CD8-positive, alpha-beta memory T cell (primary cell): ENCODE measurements around the gene C10orf71. TPM values are rescaled to one million over a fixed set of nuclear protein-coding genes. Genes with fewer than 3 reads are reported as not detected.

ENCODE experiments used
- CTCF ChIA-PET: fragments of 350-600 bp; sonication (Branson Sonifier 250); formaldehyde crosslinking; loops from one replicate; lab custom pipeline; 2021; ENCODE audit warnings: antibody characterized with exemption; lab: Charles Lee
- POLR2A ChIA-PET: fragments of 350-600 bp; sonication (Branson Sonifier 250); formaldehyde crosslinking; loops from one replicate; lab custom pipeline; 2021; ENCODE audit warnings: antibody characterized with exemption; lab: Charles Lee
- DNase-seq, 5 donors: peaks; one replicate each; pipeline versions ENCODE4 v3.0.0 to v3.0.0-alpha.2; 2020 to 2022; ENCODE audit warnings: mixed read lengths in 1 of 5
- H3K27ac ChIP-seq: one replicate; pipeline ENCODE4 v1.7.0; 2013; ENCODE audit warnings: low read depth, mild to moderate bottlenecking, low read length, moderate library complexity
- H3K27me3 ChIP-seq: 2 replicates; pipeline ENCODE4 v1.7.0; 2013; ENCODE audit warnings: low read length, mild to moderate bottlenecking; ENCODE audit not compliant: insufficient read depth, poor library complexity, severe bottlenecking
- H3K36me3 ChIP-seq: 2 replicates; pipeline ENCODE4 v1.7.0; 2013; ENCODE audit warnings: mild to moderate bottlenecking, low read length, moderate library complexity; ENCODE audit not compliant: insufficient read depth
- H3K4me1 ChIP-seq: 2 replicates; pipeline ENCODE4 v1.7.0; 2013; ENCODE audit warnings: mild to moderate bottlenecking, low read length, moderate library complexity; ENCODE audit not compliant: insufficient read depth
- H3K4me3 ChIP-seq: 2 replicates; pipeline ENCODE4 v1.7.0; 2013; ENCODE audit warnings: mild to moderate bottlenecking, low read length
- H3K9me3 ChIP-seq: 2 replicates; pipeline ENCODE4 v1.7.0; 2013; ENCODE audit warnings: mild to moderate bottlenecking, low read length
- H3K27ac Mint-ChIP-seq, 8 donors: one replicate each; pipeline ENCODE4 v1.8.0; 2020 to 2021; ENCODE audit warnings: mixed read lengths in 8 of 8, mild to moderate bottlenecking in 6 of 8, inconsistent platforms in 3 of 8, moderate library complexity in 3 of 8
- H3K27me3 Mint-ChIP-seq, 2 donors: one replicate each; pipeline ENCODE4 v1.8.0; 2020 to 2021; ENCODE audit warnings: mixed read lengths in 2 of 2, mild to moderate bottlenecking in 1 of 2, moderate library complexity in 1 of 2
- H3K36me3 Mint-ChIP-seq, 3 donors: one replicate each; pipeline ENCODE4 v1.8.0; 2020 to 2021; ENCODE audit warnings: mixed read lengths in 3 of 3, inconsistent platforms in 1 of 3, mild to moderate bottlenecking in 1 of 3
- H3K4me1 Mint-ChIP-seq, 3 donors: one replicate each; pipeline ENCODE4 v1.8.0; 2020 to 2021; ENCODE audit warnings: mixed read lengths in 3 of 3, inconsistent platforms in 1 of 3, mild to moderate bottlenecking in 1 of 3
- H3K4me3 Mint-ChIP-seq, 7 donors: one replicate each; pipeline ENCODE4 v1.8.0; 2020 to 2021; ENCODE audit warnings: mixed read lengths in 7 of 7, mild to moderate bottlenecking in 6 of 7, moderate library complexity in 4 of 7, inconsistent platforms in 2 of 7
- H3K9me3 Mint-ChIP-seq, 5 donors: one replicate each; pipeline ENCODE4 v1.8.0; 2020 to 2022; ENCODE audit warnings: mixed read lengths in 5 of 5, mild to moderate bottlenecking in 3 of 5, moderate library complexity in 2 of 5, inconsistent platforms in 1 of 5
- polyA plus RNA-seq: library from polyadenylated mRNA; unstranded; fragments of 300-500 nt; fragmentation: Illumina TruSeq; gene quantifications from one replicate; pipeline ENCODE4 v1.2.3, GENCODE V29; 2021
- total RNA-seq, 2 experiments: library from RNA; stranded (reverse); gene quantifications; one replicate each; pipeline ENCODE4 v1.2.3, GENCODE V29; 2021

Gene C10orf71
- total and polyA plus RNA-seq, 3 experiments from 2014 or later = not detected

DNA sequence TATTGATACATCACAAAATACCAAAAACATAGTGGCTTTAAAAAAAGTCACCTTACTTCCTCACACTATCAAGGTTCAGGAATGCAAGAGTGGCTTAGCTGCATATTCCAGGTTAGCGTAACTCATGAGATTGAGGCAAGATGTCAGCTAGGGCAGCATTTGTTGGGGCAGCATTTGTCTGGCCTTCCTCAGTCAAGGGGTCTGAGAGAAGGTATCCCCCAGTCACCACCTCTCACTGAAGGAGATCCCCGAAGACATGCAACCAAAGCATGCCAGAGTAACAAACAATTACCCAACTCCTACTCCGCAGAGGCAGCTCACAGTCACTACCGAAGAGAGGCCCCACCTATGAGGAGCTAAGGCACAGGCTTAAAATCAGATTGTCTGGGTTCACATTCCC is 48.4 kb downstream of the C10orf71 start:
- Histone ChIP-seq H3K9me3 (peaks cover 6% of the 10 kb centered on the region), H3K36me3 (no peaks in the 10 kb centered on the region), H3K27me3 (no peaks in the 10 kb centered on the region), H3K4me1 (no peaks in the 10 kb centered on the region), H3K4me3 (no peak overlapping the region), H3K27ac (no peak overlapping the region)
- Mint-ChIP-seq H3K4me1 (no peaks in the 10 kb centered on the region), H3K27me3 (peaks cover 0 to 18% of the 10 kb centered on the region in 2 donors), H3K4me3 (no peak overlapping the region), H3K9me3 (peaks cover 0 to 8% (median 4%) of the 10 kb centered on the region in 5 donors), H3K36me3 (peaks cover 0 to 14% (median 4%) of the 10 kb centered on the region in 3 donors), H3K27ac (no peak overlapping the region)
- ChIA-PET CTCF (no interaction called here), POLR2A (no interaction called here)
- no peak for DNase-seq

DNA sequence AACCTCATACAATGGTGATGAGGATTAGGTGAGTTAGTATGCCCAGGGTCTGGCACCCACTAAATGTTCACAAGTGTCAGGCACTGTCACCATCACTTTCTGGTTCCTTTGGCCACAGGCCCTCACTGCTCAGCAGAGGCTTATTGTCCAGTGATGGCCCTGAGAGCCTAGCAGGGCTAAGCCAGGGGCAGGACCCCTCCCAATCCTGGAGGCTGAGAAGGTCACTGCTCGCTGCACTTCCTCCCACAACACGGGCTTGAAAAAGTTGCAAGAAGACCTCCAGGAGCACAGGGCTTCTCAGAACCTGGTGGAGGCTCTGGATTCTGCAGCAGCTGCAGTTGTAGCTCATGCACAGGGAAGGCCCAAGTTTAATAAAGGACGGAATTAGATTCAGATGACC is 48.9 kb downstream of the C10orf71 start:
- Mint-ChIP-seq H3K4me3 (no peak overlapping the region), H3K4me1 (no peaks in the 10 kb centered on the region), H3K27me3 (peaks cover 0 to 15% of the 10 kb centered on the region in 2 donors), H3K27ac (peak overlapping the region in 1 of 8 donors; percentile 7), H3K36me3 (peaks cover 0 to 14% (median 1%) of the 10 kb centered on the region in 3 donors), H3K9me3 (peaks cover 0 to 8% (median 4%) of the 10 kb centered on the region in 5 donors)
- Histone ChIP-seq H3K27ac (no peak overlapping the region), H3K4me3 (no peak overlapping the region), H3K9me3 (peaks cover 6% of the 10 kb centered on the region), H3K36me3 (no peaks in the 10 kb centered on the region), H3K27me3 (no peaks in the 10 kb centered on the region), H3K4me1 (no peaks in the 10 kb centered on the region)
- ChIA-PET CTCF (no interaction called here), POLR2A (no interaction called here)
- DNase-seq = no peak

DNA sequence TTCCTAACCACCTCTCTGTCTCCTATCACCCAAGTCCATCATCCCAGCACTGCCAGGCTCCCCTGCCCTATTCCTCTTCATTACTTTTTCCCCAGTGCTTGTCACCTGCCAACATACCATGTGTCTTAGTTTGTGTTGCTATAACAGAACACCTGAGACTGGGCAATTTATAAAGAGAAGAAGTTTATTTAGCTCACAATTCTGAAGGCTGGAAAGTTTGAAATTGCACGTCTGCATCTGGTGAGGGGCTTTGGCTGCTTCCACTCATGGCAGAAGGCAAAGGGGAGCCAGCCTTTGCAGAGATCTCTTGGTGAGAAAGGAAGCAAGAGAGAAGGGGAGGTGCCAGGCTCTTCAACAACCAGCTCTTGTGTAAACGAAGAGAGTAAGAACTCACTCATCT is 49.6 kb downstream of the C10orf71 start:
- H3K36me3 Mint-ChIP-seq = peaks cover 0 to 14% (median 1%) of the 10 kb centered on the region in 3 donors
- H3K4me3 Mint-ChIP-seq = no peak overlapping the region
- peaks cover 0 to 15% of the 10 kb centered on the region in 2 donors for H3K27me3 Mint-ChIP-seq
- ChIA-PET CTCF (no interaction called here), POLR2A (no interaction called here)
- H3K36me3 ChIP-seq = no peaks in the 10 kb centered on the region
- H3K27me3 ChIP-seq = no peaks in the 10 kb centered on the region
- no peak overlapping the region for H3K4me3 ChIP-seq
- no peak for DNase-seq
- no peaks in the 10 kb centered on the region for H3K4me1 Mint-ChIP-seq
- no peak overlapping the region for H3K27ac ChIP-seq
- peaks cover 6% of the 10 kb centered on the region for H3K9me3 ChIP-seq
- H3K27ac Mint-ChIP-seq = no peak overlapping the region
- H3K4me1 ChIP-seq = no peaks in the 10 kb centered on the region
- H3K9me3 Mint-ChIP-seq = peaks cover 0 to 8% (median 4%) of the 10 kb centered on the region in 5 donors

DNA sequence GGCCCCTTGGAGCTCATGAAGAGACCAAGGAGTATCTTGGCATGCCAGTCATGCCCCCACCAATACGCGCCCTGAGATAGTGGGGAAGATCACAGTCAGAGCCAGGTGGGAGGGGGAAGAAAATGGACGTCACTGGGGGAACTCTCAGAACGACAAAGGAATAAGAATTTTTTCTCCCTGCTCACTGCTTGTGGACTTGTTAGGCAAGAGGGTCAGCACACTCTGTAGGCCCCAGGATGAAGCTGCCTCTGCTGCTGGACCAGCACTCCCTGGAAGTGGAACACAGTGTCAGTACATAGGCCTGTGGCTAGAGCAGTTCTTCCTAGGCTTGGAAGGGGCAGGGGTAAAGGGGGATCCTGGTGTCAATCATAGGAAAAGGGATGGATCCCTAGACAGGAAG is 50.4 kb downstream of the C10orf71 start:
- Histone ChIP-seq H3K4me3 (no peak overlapping the region), H3K27me3 (no peaks in the 10 kb centered on the region), H3K9me3 (peaks cover 6% of the 10 kb centered on the region), H3K27ac (no peak overlapping the region), H3K36me3 (no peaks in the 10 kb centered on the region), H3K4me1 (no peaks in the 10 kb centered on the region)
- Mint-ChIP-seq H3K36me3 (peaks cover 0 to 14% (median 1%) of the 10 kb centered on the region in 3 donors), H3K9me3 (peaks cover 0 to 8% (median 4%) of the 10 kb centered on the region in 5 donors), H3K27me3 (peaks cover 0 to 10% of the 10 kb centered on the region in 2 donors), H3K27ac (no peak overlapping the region), H3K4me1 (no peaks in the 10 kb centered on the region), H3K4me3 (no peak overlapping the region)
- POLR2A ChIA-PET = no interaction called here
- DNase-seq = no peak
- CTCF ChIA-PET = no interaction called here

DNA sequence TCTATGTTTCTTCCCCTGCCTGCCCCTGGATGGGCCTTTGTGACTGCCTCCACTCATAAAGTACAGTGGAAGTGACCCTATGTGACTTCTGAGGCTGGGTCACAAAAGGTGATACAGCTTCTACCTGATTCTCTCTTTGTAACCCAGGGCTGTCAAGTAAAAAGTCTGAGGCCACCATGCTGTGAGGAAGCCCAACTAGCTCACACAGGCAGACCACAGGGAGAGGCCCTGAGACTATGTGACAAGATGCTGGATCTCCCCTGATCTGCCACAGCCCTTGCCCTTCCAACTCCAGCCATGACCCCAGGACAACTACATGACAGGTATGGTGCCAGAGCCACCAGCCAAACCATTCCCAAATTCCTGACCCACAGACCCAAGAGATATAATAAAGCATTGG is 51.2 kb downstream of the C10orf71 start:
- POLR2A ChIA-PET = no interaction called here
- Mint-ChIP-seq H3K36me3 (peaks cover 0 to 14% (median 1%) of the 10 kb centered on the region in 3 donors), H3K27me3 (peaks cover 0 to 9% of the 10 kb centered on the region in 2 donors), H3K9me3 (peaks cover 0 to 8% (median 4%) of the 10 kb centered on the region in 5 donors), H3K4me3 (no peak overlapping the region), H3K27ac (no peak overlapping the region), H3K4me1 (no peaks in the 10 kb centered on the region)
- no peak overlapping the region for H3K27ac ChIP-seq
- no peaks in the 10 kb centered on the region for H3K27me3 ChIP-seq
- H3K36me3 ChIP-seq = no peaks in the 10 kb centered on the region
- CTCF ChIA-PET = no interaction called here
- H3K9me3 ChIP-seq = peaks cover 6% of the 10 kb centered on the region
- no peak for DNase-seq
- H3K4me3 ChIP-seq = no peak overlapping the region
- H3K4me1 ChIP-seq = no peaks in the 10 kb centered on the region

DNA sequence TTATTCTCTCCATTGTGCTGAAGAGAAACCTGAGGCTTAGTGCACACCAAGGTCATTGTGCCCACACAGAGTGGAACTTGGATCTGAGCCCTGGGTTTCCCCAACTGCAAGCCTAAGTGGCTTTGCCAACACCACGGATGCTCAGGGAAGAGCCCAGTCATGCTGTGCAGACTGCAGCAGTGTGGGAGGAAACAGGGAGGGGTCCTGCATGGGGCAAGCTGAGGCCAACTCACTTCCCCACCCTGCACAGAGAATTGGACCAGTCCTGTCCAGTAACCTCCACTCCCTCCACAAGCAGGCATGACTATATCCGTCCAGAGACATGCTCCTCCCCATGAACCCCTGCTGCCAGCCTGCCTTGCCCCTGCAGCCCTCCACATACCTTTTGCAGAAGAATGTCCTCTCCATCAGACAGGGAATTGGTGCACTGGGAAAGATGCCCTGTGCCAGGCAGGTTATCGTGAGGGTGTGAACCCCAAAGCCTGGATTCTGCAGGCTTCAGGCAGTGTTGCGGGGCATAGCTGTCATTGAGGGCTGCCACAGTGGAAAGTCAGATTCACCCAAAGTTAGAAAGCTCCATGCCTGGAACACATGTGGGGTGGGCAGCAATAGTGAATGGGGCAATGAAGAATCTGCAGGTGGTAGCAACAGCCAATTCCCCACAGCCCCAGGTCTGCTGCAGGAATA is 52.0 kb downstream of the C10orf71 start:
- Histone ChIP-seq H3K36me3 (no peaks in the 10 kb centered on the region), H3K4me3 (no peak overlapping the region), H3K27me3 (no peaks in the 10 kb centered on the region), H3K9me3 (peaks cover 6% of the 10 kb centered on the region), H3K4me1 (no peaks in the 10 kb centered on the region), H3K27ac (no peak overlapping the region)
- Mint-ChIP-seq H3K4me1 (no peaks in the 10 kb centered on the region), H3K27ac (no peak overlapping the region), H3K36me3 (peaks cover 0 to 14% (median 1%) of the 10 kb centered on the region in 3 donors), H3K4me3 (no peak overlapping the region), H3K27me3 (peaks cover 0 to 16% of the 10 kb centered on the region in 2 donors), H3K9me3 (peaks cover 0 to 8% (median 5%) of the 10 kb centered on the region in 5 donors)
- DNase-seq = no peak
- ChIA-PET CTCF (no interaction called here), POLR2A (no interaction called here)

DNA sequence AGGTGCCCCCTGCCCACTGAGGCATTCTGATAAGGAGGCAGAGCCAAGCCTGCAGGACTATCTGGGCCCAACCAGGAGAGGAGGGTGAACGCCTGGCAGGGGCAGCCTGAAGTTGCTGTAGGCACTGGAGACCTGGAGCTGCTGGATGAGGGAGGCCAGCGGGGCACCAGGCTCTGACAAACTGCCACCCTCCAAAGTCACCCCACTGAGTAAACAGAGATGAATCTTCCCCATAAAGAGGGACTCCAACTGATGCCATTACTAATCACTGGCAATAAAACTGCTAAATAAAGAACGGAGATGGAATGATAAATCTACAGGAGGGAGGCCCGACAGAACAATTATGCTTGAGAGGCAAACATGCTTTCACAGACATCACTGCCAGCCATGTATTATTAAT is 52.7 kb downstream of the C10orf71 start:
- Mint-ChIP-seq H3K4me3 (no peak overlapping the region), H3K27me3 (peaks cover 0 to 18% of the 10 kb centered on the region in 2 donors), H3K4me1 (no peaks in the 10 kb centered on the region), H3K36me3 (peaks cover 0 to 14% (median 1%) of the 10 kb centered on the region in 3 donors), H3K27ac (no peak overlapping the region), H3K9me3 (peaks cover 0 to 8% (median 5%) of the 10 kb centered on the region in 5 donors)
- ChIA-PET POLR2A (no interaction called here), CTCF (interaction anchor here (1.0 kb wide), 1 partner anchor 11 kb away, joined by 3 read pairs; no protein-coding TSS in a partner anchor)
- no peak for DNase-seq
- Histone ChIP-seq H3K4me1 (no peaks in the 10 kb centered on the region), H3K4me3 (no peak overlapping the region), H3K27ac (no peak overlapping the region), H3K9me3 (peaks cover 6% of the 10 kb centered on the region), H3K27me3 (no peaks in the 10 kb centered on the region), H3K36me3 (no peaks in the 10 kb centered on the region)

DNA sequence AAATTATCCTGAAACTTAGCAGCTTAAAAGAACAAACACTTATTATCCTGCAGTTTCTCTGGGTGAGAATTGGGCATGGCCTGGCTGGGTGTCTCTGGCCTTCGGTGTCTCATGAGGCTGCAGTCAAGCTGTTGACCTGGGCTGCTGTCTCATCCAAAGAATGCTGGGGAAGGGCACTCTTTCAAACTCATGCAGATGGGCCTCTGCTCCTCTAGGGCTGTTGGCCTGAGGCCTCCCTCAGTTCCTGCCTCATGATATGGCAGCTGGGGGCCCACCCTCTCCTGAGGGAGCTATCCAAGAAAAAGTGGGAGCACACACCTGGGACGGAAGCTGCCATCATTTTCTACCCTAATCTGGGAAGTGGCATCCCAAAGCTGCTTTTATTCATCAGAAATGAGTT is 53.4 kb downstream of the C10orf71 start:
- no peak for DNase-seq
- H3K27ac ChIP-seq = no peak overlapping the region
- no peak overlapping the region for H3K4me3 ChIP-seq
- no peaks in the 10 kb centered on the region for H3K27me3 ChIP-seq
- H3K4me1 ChIP-seq = no peaks in the 10 kb centered on the region
- ChIA-PET POLR2A (no interaction called here), CTCF (interaction anchor here (1.0 kb wide), 1 partner anchor 11 kb away, joined by 3 read pairs; no protein-coding TSS in a partner anchor)
- H3K9me3 ChIP-seq = peaks cover 6% of the 10 kb centered on the region
- Mint-ChIP-seq H3K4me1 (no peaks in the 10 kb centered on the region), H3K9me3 (peaks cover 0 to 9% (median 5%) of the 10 kb centered on the region in 5 donors), H3K4me3 (no peak overlapping the region), H3K27ac (no peak overlapping the region), H3K27me3 (peaks cover 0 to 18% of the 10 kb centered on the region in 2 donors), H3K36me3 (peaks cover 0 to 14% (median 1%) of the 10 kb centered on the region in 3 donors)
- no peaks in the 10 kb centered on the region for H3K36me3 ChIP-seq
